ENCODE data around the gene FAM193A.
"Not testable (repeated sequence)": the region's sequence is repeated elsewhere in the genome, so short reads cannot be mapped to it uniquely, and the experiment has no call there.

The FAM193A gene

DNA sequence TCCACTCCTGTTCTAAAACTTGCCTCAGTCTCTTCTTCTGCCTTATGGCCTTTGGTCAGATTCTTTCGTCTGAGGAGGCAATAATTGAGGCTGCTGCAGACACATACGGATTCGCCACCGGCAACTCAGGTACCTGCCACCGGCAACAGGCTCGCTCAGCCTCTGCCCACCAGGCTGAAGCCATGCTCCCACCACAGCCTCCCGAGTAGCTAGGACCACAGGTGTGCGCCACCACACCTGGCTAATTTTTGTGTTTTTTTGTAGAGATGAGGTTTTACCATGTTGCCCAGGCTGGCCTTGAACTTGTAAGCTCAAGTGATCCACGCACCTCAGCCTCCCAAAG, 193.1 kb downstream of the FAM193A start:
- DNase-seq (ENCODE audit: low spot score) = no peak

DNA sequence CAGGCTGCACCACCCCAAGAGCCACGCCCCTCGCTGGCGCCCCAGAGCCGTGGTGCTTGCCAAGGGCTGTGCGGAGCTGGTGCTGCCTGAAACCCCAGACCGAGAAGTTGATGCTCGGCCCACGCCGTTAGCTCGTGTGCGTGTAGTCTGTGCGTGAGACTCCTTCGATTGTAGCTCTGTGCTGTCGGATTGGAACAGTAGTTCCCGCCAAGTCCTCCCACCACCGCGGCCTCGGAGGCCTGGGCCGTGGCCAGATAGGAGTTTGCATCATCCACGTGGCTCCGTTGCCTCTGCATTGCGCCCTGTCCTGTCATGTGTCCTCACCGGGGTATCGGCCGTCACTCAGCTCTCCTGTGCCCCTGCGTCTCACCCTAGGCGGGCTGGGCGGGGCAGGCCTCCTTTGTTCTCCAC, 195.5 kb downstream of the FAM193A start:
- DNase-seq (ENCODE audit: low spot score) = no peak

DNA sequence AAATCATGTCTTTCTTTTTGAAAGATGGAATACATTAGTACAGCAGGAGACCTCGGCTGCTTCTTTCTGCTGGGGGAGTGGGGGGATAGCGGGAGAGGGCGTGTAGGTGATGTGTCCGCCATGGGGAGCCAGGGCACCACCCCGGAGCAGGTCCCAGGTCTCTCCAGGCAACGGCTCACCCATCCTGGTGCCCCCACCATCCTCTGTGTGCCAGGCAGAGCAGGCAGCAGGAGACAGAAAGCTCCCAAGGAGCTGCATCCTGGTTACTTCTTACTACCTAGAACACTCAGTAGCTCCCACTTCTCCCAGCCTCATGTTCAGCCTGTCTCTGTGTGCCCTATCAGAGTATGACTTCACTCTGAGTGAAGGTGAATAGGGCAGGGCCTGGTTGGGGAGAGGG, 196.1 kb downstream of the FAM193A start:
- DNase-seq (ENCODE audit: low spot score) = no peak

DNA sequence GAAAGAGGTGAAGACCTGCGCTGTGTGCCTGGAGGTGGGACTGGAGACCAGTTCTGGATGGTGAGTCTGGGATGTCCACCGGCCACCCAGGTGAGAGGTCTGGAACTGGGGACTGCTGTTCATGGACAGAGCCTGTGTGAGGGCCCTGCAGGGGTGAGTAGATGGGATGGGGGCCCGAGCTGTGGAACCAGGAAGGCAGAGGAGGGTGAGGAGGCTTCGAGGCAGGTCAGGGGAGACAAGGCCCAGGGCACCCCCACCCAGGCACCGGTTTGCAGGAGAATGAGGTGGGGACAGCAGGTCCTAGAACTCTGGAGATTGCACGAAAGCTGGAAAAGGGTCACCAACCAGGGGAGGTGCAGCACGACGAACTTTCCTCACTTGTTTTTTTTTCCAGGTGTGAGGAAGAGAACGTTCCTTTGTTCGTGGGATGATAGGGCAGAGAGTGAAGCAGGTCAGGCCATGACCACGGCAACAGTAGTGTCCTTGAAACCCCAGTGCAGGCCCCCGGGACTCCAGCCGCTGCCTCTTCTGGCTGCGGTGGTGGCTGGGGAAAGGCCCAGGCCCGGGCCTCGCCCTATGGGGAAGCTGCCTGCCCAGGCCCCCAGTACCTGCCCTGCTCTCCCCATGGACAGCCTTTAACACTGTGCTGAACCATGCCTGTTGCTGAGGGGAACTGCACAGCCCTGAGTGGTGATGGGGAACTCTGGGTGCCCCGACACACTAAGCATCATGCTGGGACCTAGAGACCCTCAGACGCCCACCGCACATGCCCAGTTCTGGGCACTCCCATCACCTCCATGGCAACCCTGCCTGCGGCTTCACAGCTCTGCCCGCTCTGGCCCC, 196.8 kb downstream of the FAM193A start:
- no peak for DNase-seq (ENCODE audit: low spot score)

DNA sequence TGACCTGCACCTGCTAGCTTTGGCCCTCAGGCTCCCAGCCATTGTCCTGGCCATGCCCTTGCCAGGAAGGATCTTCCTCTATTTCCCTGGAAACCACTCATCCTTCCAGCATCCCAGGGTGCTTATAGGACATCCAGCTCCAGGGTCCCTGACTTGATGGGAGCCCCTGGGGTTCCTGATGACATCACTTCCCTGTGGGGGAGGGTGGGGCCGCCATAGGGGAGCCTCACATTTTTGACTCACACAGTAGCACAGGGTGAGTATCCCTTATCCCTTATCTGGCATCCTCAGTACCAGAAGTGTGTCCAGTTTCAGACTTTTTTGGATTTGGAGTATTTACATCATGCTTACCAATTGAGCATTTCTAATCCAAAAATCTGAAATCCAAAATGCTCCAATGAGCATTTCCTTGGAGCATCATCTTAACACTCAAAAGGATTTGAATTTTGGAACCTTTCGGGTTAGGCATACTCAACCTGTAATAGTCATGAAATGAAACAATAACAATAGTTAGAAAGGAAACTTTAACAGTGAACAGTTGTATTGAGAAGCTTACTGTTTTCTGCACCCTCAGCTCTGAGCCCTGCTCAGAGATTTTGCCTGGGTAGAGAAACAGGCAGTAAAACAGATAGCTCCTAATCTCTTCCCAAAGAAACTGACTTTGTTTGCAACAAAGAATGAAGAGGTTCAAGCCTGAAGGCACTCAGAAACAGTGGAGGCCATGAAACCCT, 197.6 kb downstream of the FAM193A start:
- DNase-seq (ENCODE audit: low spot score) = no peak

DNA sequence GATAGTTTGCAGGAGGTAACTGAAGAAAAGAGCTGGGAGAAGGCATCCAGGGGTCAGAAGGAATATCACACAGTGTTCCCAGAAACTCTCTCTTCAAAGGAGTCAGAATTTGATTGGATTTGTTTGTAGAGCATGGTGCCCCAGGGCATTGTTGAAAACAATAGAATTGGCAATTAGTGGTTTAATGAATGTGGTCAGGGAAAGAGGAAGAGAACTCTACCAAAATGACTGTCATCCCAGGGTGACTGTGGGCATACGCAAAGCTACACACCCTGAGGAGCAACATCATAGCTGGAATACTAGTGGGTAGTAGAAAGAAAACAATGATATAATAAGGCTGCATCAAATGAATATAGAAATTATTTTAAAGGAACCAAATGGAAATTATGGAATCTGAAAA, 198.2 kb downstream of the FAM193A start:
- DNase-seq (ENCODE audit: low spot score) = no peak

DNA sequence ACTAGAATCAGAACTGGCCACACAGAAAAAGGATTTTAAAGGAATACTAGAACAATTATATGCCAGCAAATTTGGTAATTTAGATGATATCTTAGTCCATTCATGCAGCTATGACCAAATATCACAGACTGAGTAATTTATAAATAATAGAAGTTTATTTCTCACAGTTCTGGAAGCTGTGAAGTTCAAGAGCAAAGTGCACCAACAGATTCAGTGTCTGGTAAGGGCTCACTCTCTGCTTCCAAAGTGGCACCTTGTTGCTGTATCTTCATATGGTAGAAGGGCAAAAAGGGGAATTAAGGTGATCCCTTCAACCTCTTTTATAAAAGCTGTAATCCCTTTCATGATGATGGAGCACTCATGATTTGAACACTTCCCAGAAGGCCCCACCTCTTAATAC, 199.4 kb downstream of the FAM193A start:
- DNase-seq (ENCODE audit: low spot score) = no peak

DNA sequence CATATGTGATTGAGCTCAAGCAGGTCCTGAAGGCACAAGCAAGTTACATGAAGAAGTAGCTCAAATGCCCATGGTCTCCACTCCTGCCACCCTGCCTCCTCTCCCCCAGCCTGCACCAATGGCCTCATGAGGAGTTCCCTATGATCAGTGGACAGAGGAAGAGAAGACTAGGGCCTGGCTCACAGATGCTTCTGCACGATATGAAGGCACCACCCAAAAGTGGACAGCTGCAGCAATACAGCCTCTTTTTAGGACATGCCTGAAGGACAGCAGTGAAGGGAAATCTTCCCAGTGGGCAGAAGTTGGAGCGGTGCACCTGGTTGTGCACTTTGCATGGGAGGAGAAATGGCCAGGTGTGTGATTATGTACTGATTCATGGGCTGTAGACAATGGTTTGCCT, 201.8 kb downstream of the FAM193A start:
- not testable (repeated sequence) for DNase-seq (ENCODE audit: low spot score)

DNA sequence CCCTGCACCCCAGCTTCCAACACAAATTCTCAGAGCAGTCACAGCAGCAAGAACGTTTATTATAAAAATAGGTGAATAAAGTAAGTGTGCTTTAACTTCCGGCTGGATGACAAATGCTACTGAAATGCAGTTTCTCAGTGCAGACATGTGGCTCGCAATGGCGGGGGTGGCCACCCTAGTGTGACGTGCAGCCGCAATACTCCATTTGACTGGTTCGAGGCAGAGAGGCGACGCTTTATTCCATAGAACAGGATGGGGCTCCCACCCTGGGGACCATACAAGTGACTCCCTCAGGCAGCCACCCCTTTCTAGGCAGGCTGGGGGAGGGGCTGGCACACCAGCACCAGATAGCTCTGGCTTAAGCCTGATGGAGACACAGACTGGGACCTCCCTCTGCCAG, 205.2 kb downstream of the FAM193A start:
- no peak for DNase-seq (ENCODE audit: low spot score)

DNA sequence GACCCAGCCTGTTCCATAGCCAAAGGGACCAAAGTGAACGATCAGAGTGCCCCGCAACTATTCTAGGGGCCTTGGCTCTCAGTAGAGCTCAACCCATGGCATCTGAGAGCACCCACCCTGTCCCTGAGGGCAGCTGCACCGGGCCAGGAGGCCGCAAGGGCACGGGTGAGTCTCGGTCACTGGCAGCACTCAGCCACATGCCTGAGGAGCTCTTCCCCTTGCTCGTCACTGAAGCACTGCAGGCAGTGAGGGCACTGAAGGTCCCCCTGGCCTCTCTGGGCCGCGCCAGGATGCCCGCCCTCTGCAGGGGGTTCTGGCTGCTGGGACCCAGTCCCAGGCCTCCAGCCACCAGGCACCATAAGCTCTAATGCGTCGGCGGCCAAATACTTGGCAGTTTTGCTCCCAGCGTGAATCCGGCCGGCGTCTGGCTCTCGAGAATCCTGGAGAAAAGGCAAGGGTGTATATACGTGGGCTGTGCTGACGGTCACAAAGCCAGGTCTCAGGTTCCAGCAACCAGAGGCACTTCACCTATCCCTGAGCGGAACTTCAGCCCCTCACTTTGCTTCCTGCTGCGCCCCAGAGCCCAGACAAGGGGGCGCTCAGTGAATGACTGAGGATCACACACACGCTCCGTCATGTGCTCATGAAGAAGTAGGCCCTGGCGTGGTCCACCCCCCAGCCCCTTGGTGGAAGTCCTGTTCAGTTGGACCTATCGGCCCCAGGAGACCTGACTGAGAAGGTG, 205.8 kb downstream of the FAM193A start:
- no peak for DNase-seq (ENCODE audit: low spot score)

DNA sequence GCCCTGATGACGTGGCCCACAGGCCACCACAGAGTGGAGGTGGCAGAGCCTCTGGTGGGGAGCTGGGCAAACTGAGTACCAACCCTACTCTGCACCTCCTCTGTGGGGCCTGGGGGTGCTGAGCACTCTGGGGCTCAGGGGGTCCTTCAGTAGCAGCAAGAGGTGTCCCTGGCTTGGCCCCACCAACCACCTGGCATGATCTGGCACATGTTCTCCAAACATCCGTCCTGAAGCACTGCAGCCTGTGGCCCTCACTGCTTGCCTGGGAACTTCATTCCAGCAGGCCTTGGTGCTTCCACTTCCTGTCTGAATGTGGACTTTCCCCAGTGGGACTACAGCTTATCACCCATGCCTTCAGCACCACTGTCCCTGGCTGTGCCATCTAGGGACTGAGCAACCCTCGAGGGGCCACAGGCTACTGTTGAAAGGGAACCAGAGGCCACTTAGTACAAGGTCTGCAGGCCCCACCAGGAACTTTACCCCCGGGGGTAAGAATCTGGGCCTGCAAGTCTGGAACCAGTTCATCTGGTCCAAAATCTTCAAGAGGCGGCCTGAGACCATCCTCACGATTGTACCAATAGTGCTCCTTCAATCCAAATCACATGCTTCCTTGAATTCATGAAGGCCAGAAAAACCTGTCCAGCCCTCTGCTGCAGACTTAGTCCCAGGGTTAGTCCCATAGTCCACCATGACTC, 206.5 kb downstream of the FAM193A start:
- no peak for DNase-seq (ENCODE audit: low spot score)

DNA sequence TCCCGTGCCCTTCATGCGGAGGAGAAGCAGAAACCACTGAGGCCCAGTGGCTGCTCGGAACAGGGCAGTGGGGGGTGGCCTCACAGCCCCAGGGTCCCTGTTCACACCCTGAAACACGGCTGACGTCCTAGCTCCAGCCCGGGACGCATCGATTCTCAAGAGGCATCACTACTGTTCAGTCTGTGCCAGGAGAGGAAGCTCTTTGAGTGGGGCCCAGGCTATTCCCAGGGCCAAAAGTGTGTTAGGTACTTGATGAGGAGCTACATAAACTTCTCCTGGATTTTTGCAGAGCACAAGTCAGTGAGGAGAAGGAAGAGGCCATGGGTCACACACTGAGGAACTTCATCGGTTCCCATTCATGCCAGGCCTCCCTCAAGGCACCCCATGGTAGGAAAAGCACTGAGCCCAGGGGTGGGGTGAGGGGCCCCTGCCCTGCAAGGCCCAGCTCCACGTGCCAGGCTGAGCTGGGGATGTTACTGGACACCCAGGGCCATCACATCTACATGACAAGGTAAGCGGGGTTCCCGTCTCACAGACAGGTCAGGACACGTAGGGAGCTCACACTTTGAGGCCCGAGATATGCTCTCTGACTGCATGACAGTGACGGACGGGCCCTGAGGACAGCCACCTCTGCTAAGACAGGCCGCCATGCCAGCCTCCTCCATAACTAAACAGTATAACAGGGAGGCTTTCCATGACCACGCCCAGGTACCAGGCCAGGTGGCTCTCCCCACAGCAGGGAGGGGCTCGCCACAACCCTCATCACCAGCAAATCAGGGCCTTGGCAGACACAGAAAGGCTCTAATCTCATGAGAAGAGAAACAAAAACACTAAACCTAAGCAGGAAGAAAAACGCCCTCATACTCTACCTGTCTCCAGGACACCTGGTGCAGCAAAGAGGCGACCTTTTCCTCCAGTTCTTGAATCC, 207.3 kb downstream of the FAM193A start:
- no peak for DNase-seq (ENCODE audit: low spot score)

DNA sequence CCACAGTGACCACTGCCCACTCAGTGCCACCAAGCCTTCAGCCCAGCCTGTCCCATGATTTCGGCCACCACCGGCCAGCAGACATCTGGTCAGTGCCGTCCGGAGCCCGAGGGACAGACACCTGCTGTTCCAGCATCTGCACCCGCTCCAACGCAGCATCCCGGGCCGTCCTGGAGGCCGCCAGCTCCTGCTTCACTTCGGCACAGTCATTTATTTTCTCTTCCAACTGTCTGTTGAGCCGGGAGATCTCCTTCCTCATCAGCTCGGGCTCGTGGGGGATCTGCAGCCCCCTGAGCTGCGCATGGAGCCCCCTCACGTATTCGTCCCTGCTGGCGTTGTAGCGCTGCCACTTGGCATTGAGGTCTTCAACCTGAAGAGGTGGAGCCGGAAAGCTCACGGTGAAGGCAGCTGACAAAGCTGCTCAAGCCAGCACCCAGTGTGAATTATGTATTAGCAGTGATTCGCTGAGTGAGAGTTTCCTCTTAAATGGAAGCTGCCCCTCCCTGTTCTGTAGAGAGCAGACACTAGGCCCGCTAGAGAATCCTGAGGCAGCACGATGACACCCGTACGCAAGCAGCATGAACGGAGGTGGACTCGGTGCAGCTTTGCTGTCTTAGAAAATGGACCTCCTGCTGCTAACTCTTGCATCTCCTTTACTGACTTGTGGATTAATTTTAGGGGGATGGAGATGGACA, 208.3 kb downstream of the FAM193A start:
- DNase-seq (ENCODE audit: low spot score) = no peak

DNA sequence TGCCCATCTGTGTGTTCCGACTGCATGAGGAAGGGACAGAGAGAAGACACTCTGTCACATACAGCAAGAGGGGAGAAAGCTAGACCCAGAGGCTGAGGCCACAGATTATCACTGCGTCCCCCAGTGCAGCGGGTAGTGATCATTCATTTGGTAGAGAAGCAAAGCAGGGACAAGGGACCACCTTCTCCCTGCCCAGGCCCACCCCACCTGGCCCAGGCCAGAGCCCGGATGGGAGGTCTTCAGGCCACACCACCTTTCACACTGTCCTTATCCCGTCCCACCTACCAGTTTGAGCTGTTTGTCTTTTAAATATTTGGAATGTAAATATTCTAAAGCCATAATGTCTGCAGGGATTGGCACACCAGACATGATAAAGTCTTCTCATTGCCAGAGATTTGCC, 209.1 kb downstream of the FAM193A start:
- DNase-seq (ENCODE audit: low spot score) = no peak

DNA sequence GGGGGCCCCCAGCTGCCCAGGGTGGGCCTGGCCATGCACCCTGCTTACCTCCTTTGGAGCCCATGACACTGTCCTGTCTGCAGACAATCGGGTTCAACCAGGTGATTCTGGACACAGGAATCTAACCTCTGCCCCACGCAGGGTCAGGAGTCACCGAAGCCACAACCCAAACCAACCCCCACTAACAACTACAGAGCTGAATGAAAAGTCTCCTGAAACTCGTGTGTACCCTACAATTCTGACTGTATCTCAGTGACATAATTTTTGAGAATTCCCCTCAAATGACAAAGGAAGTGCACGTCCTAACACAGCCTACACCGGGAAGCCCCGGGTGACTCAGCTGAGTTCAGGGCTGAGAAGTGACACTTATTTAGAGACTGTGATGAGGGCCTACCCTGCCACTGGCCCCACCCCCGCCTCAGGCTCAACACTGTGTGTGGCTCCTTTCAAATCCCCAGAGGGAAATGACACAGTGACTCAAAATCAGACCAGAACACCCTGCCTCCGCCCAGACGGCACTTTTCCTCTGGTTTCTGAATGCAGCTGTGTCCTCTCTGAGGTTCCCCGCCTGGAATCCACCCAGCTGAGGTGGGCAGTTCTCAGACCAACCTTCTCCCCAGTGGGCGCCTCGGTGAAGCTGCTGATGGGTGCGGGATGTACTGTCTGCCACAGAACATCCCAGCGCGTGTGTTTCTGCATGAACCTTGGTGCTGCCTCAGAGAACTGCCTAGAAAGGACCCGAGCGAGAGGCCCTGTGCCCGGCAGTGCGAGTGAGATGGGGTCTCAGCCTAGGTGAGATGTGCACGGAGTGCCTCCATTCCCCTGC, 209.7 kb downstream of the FAM193A start:
- DNase-seq (ENCODE audit: low spot score) = no peak

DNA sequence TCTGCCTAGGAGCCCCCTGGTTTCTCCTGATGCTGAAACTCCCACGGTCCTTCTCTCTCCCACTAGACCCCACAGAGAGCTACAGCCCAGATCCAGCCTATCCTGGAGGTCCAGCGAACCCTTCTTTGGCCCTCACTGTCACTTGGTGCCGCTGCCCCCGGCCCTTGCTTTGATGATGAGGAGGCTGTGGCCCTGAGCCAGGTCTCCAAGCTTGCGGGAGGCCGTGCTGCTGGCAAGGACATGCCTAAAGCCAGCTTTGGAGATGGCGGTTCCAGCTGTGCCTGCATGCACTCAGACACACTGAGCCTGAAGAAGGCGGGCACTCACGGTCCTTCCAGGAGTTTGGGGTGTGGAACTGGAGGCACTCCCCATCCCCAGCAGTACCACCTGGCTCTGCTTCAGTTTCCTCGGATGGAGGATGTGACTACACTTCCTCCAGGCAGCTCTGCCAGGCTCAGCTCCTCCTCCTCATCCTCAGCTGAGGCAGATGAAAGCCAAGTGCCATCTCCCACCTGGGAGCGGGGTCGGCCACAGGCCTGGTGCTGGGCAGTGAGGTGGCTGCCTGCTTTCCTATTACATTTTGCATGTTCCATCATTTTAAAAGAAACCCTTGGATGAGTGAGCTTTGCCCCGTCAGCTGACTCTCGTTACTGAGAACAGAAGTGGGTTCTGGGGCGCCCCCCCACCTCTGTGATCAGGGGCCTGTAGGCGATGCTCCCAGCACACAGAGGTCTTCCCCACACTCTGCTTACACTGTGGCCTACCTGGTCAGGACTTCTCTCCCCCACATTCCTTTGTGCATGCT, 210.6 kb downstream of the FAM193A start:
- no peak for DNase-seq (ENCODE audit: low spot score)

DNA sequence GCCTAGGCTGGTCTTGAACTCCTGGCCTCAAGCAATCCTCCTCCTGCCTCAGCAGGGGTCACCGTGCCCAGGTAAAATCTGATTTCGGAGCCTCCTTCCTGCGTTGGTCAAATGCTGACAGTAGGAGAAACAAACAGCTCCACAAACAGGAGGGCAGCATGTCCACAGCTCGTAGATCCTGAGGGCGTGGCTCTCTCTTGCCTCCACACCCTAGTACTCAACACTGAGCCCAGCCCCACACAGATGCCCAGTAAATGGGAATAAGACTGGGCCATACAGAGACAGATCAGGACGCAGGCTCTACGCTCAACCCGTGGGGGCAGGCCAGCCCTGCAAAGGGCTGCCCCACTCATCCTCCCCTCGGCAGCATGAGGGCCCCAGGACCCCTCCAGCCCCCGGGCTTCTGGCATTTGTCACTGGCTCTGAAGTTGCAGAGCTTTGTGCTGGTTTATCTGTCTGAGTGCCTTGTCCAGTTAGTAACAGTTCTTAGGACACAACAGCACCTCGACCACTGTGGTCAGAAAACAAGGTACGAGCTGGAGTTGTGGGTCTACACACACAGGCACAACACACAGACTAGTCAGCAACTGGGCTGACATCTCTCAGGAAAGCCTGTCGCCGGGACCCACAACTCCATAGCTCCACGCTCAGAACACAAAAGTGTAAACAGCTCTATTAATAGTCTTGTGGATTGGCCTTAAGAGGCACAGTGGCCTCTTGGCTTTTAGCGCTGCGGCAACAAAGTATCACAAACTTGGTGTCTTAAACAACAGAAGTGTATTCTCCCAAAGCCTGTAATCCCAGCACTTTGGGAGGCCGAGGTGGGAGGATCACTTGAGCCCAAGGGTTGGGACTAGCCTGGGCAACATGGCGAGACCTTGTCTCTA, 214.5 kb downstream of the FAM193A start:
- DNase-seq (ENCODE audit: low spot score) = no peak

DNA sequence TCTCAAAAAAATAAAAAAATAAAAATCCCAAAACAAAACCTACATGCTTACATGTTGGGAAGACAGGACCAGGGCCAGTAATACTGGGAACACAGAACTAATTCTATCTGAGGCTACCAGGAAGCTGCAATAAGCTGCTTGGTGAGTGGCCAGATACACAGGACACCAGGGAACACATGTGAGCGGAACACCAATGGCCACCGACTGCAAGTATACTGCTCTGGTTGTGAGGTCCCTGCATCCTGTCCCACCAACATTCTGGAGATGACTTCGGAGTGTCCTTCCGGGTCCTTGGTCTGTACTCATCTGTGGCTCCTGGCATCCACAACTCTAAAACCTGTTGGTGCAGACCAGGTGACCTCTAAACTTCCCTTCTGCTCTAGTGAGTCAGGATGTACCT, 217.0 kb downstream of the FAM193A start:
- DNase-seq (ENCODE audit: low spot score) = no peak
